Sciatic nerve (tissue), 2 donors: ENCODE results near the gene GMPPA. TPM values are rescaled to one million over a fixed set of nuclear protein-coding genes. Genes with fewer than 3 reads are reported as not detected.

Experiments
- ATAC-seq: fragments of 200-7000 bp; cut with Tn5 transposase; one replicate; pipeline ENCODE4 v1.9.1; 2020; ENCODE audit warnings: mild to moderate bottlenecking, moderate library complexity
- DNase-seq: peaks from one replicate; pipeline ENCODE4 v3.0.0-alpha.2; 2020; ENCODE audit warnings: low spot score
- intact Hi-C: fragments of 100-400 bp; cut with DNase I; formaldehyde crosslinking; loops from one replicate; pipeline ENCODE4 v1.14.2; 2022
- total RNA-seq: library from RNA; stranded (reverse); fragmentation: NEBNext Ultra II Directional; extraction: Animal tissue kit (Norgen Biotek cat#: 25700); gene quantifications from one replicate; pipeline ENCODE4 v1.2.1, GENCODE V29; 2021
- donor health status: DM: no; HTN: no; CAD: no.
- donor health status: DM: no; HTN: no; CAD: no.

Gene GMPPA
- total RNA-seq, 1 donor from 2014 or later = 25.9 TPM

GRCh38 chr2:219466816-219467735 lies 31.6 kb upstream of the GMPPA start:
- intact Hi-C loops = no loop called here
- DNase-seq = no peak
- ATAC-seq = no peak

GRCh38 chr2:219467736-219468075 lies 31.0 kb upstream of the GMPPA start:
- intact Hi-C loops = no loop called here
- ATAC-seq (no peak), DNase-seq (no peak)

GRCh38 chr2:219468410-219469185 lies 30.1 kb upstream of the GMPPA start:
- ATAC-seq (no peak), DNase-seq (no peak)
- intact Hi-C loops = no loop called here

- intact Hi-C loops = no loop called here
- no peak for ATAC-seq
Observed at GRCh38 chr2:219469186-219469724, 29.4 kb upstream of the GMPPA start.

GRCh38 chr2:219470429-219470828 lies 28.3 kb upstream of the GMPPA start:
- ATAC-seq (no peak), DNase-seq (no peak)
- intact Hi-C loops = no loop called here

More at GRCh38 chr2:219469186-219469724, 29.4 kb upstream of the GMPPA start:
- DNase-seq = no peak

GRCh38 chr2:219471476-219472371 lies 27.0 kb upstream of the GMPPA start:
- DNase-seq (no peak), ATAC-seq (no peak)
- intact Hi-C loops = no loop called here

- intact Hi-C loops = no loop called here
- DNase-seq = no peak
- ATAC-seq = no peak
Observed at GRCh38 chr2:219472629-219473187, 26.0 kb upstream of the GMPPA start.

GRCh38 chr2:219473511-219473910 lies 25.2 kb upstream of the GMPPA start:
- DNase-seq (no peak), ATAC-seq (no peak)
- intact Hi-C loops = no loop called here

- intact Hi-C loops = no loop called here
- no peak for ATAC-seq
- no peak for DNase-seq
Observed at GRCh38 chr2:219474285-219475060, 24.2 kb upstream of the GMPPA start.

GRCh38 chr2:219475278-219475677 lies 23.4 kb upstream of the GMPPA start:
- DNase-seq = no peak
- intact Hi-C loops = no loop called here
- no peak for ATAC-seq

- peak; percentile 74 for ATAC-seq
- DNase-seq = peak; percentile 85
- intact Hi-C loops = no loop called here
Observed at GRCh38 chr2:219475697-219476651, 22.7 kb upstream of the GMPPA start.

GRCh38 chr2:219476652-219477151 lies 22.0 kb upstream of the GMPPA start:
- DNase-seq = no peak
- intact Hi-C loops = no loop called here
- no peak for ATAC-seq

- DNase-seq = no peak
- intact Hi-C loops = no loop called here
- ATAC-seq = no peak
Observed at GRCh38 chr2:219477179-219477578, 21.5 kb upstream of the GMPPA start.

GRCh38 chr2:219477815-219478214 lies 20.9 kb upstream of the GMPPA start:
- ATAC-seq = no peak
- intact Hi-C loops = no loop called here
- DNase-seq = no peak

- no peak for DNase-seq
- ATAC-seq = no peak
- intact Hi-C loops = no loop called here
Observed at GRCh38 chr2:219478916-219479315, 19.8 kb upstream of the GMPPA start.

- ATAC-seq = no peak
- intact Hi-C loops = no loop called here
Observed at GRCh38 chr2:219480004-219480403, 18.7 kb upstream of the GMPPA start.

More at GRCh38 chr2:219480004-219480403, 18.7 kb upstream of the GMPPA start:
- no peak for DNase-seq
